GM12878 (cell line): ENCODE measurements around the gene PODXL2. TPM values are rescaled to one million over a fixed set of nuclear protein-coding genes. Genes with fewer than 3 reads are reported as not detected.
"Not testable (repeated sequence)": the region's sequence is repeated elsewhere in the genome, so short reads cannot be mapped to it uniquely, and the experiment has no call there.

Experiments used
- ATAC-seq: fragments of 200-7000 bp; cut with Tn5 transposase; 3 replicates; pipeline ENCODE4 v1.9.1; 2020; ENCODE audit warnings: mild to moderate bottlenecking, moderate library complexity
- BruUV-seq: library from RNA; stranded (reverse); fragments of 400-500 nt; replicated peaks from 2 replicates; lab custom pipeline; 2021; lab: Mats Ljungman, UMichigan
- CTCF ChIA-PET: fragments of 300-600 bp; sonication (Branson Sonifier 250); formaldehyde crosslinking; extraction: SDS; loops from one replicate; lab custom pipeline; 2021; ENCODE audit warnings: inconsistent platforms; lab: Yijun Ruan, JAX
- POLR2A ChIA-PET: fragments of 350-600 bp; formaldehyde crosslinking; extraction: SDS; loops from one replicate; lab custom pipeline; 2021; ENCODE audit warnings: inconsistent platforms; lab: Charles Lee
- RAD21 ChIA-PET: fragments of 300-600 bp; sonication (Branson Sonifier 250); formaldehyde crosslinking; loops from one replicate; lab custom pipeline; 2023; ENCODE audit warnings: antibody characterized with exemption; ENCODE audit not compliant: unreplicated experiment; lab: Charles Lee
- SMC1A ChIA-PET: fragments of 300-600 bp; sonication (Branson Sonifier 250); formaldehyde crosslinking; loops from one replicate; lab custom pipeline; 2023; ENCODE audit not compliant: unreplicated experiment, uncharacterized antibody; lab: Charles Lee
- DNase-seq: peaks from one replicate; pipeline ENCODE4 v3.0.0-alpha.2; 2011; ENCODE audit warnings: low read depth, low spot score
- FAIRE-seq: peaks from 3 replicates; lab custom pipeline; 2011; peaks lifted over from hg19 to GRCh38; lab: Jason Lieb, UNC
- H2AFZ ChIP-seq: 2 replicates; pipeline ENCODE4 v1.6.0; 2011; ENCODE audit warnings: low read depth, low read length, control low read depth; ENCODE audit not compliant: control insufficient read depth
- H3K27ac ChIP-seq: 2 replicates; pipeline ENCODE4 v1.5.1; 2011; ENCODE audit warnings: control low read depth; ENCODE audit not compliant: control insufficient read depth, insufficient read depth
- H3K27me3 ChIP-seq, 2 experiments: replicated peaks in 1 of 2; 2 replicates each; pipeline versions ENCODE4 v1.6.0 to v1.6.1; 2011; ENCODE audit warnings: low read length in 1 of 2; ENCODE audit not compliant: control insufficient read depth in 2 of 2, insufficient read depth in 2 of 2
- H3K36me3 ChIP-seq, 2 experiments: 2 replicates each; pipeline ENCODE4 v1.5.1; 2011; ENCODE audit warnings: low read length in 1 of 2; ENCODE audit not compliant: control insufficient read depth in 2 of 2, insufficient read depth in 2 of 2
- H3K4me1 ChIP-seq: 2 replicates; pipeline ENCODE4 v1.6.1; 2011; ENCODE audit warnings: mild to moderate bottlenecking, low read length, moderate library complexity, mixed read lengths; ENCODE audit not compliant: control insufficient read depth, insufficient read depth
- H3K4me2 ChIP-seq: 2 replicates; pipeline ENCODE4 v1.6.0; 2011; ENCODE audit warnings: control low read depth; ENCODE audit not compliant: control insufficient read depth, insufficient read depth
- H3K4me3 ChIP-seq: fragments of 200-600 bp; sonication (generic); 2 replicates; pipeline ENCODE4 v1.5.1; 2016
- H3K79me2 ChIP-seq: 2 replicates; pipeline ENCODE4 v1.6.0; 2011; ENCODE audit warnings: low read length; ENCODE audit not compliant: control insufficient read depth, insufficient read depth
- H3K9ac ChIP-seq: 2 replicates; pipeline ENCODE4 v1.8.0; 2011; ENCODE audit warnings: low read length, control low read depth, mixed read lengths; ENCODE audit not compliant: control insufficient read depth, insufficient read depth
- H3K9me3 ChIP-seq: replicated peaks from 3 replicates; pipeline ENCODE4 v1.5.1; 2011; ENCODE audit warnings: mild to moderate bottlenecking, low read length; ENCODE audit not compliant: control insufficient read depth, insufficient read depth
- H4K20me1 ChIP-seq: 2 replicates; pipeline ENCODE4 v1.6.0; 2011; ENCODE audit not compliant: control insufficient read depth, insufficient read depth
- BCL11A ChIP-seq: IDR thresholded peaks from 2 replicates; pipeline ENCODE4 v1.6.1; 2011; ENCODE audit warnings: low read depth, low read length
- EGR1 ChIP-seq, 2 experiments: IDR thresholded peaks; 1 replicate in 1 of 2; 2 replicates in 1 of 2; pipeline ENCODE4 v1.6.1; 2011 to 2012; ENCODE audit warnings: low read depth in 2 of 2, low read length in 2 of 2, borderline replicate concordance in 1 of 2, mild to moderate bottlenecking in 1 of 2, moderate library complexity in 1 of 2
- ESRRA ChIP-seq: IDR thresholded peaks from 2 replicates; pipeline ENCODE4 v1.6.1; 2012; ENCODE audit warnings: mild to moderate bottlenecking, low read length, improper control_type of control experiment
- GABPA ChIP-seq: IDR thresholded peaks from 2 replicates; pipeline ENCODE4 v1.6.1; 2014; ENCODE audit warnings: antibody characterized with exemption, low read depth, mild to moderate bottlenecking, inconsistent platforms
- NR2F1 ChIP-seq: fragments of 450-650 bp; conservative IDR thresholded peaks from 2 replicates; pipeline ENCODE4 v1.6.1; 2017; ENCODE audit warnings: mild to moderate bottlenecking
- RBBP5 ChIP-seq: fragments of 200-600 bp; sonication (generic); conservative IDR thresholded peaks from 2 replicates; pipeline ENCODE4 v1.6.1; 2016
- USF2 ChIP-seq: IDR thresholded peaks from 2 replicates; pipeline ENCODE4 v1.6.1; 2011; ENCODE audit warnings: low read depth, low read length, improper control_type of control experiment, borderline replicate concordance
- ZZZ3 ChIP-seq: IDR thresholded peaks from 2 replicates; pipeline ENCODE4 v1.6.1; 2011; ENCODE audit warnings: low read depth; ENCODE audit not compliant: control insufficient read depth, insufficient read length
- WGBS: methylation state at CpG from one replicate; pipeline ENCODE4 v1.1.6; 2016; ENCODE audit warnings: low lambda C conversion rate; ENCODE audit not compliant: insufficient replicate concordance, insufficient coverage; ENCODE audit errors: missing lambda C conversion rate; 5-methylcytosine and 5-hydroxymethylcytosine counted together
- in situ Hi-C: fragments of 300-500 bp; cut with MboI; formaldehyde crosslinking; loops from 9 replicates; pipeline ENCODE4 v1.14.3; 2018; ENCODE audit warnings: mixed read lengths
- intact Hi-C: fragments of 100-400 bp; cut with micrococcal nuclease; formaldehyde crosslinking; loops from one replicate; pipeline ENCODE4 v1.14.2; 2022; ENCODE audit not compliant: unreplicated experiment
- polyA plus RNA-seq, 11 experiments: library from polyadenylated mRNA; depleted of rRNA in 4 of 11; unstranded in 6 of 11; stranded (reverse) in 5 of 11; fragments of >200 nt; fragmentation: Nextera tagmentation in 4 of 11; fragmentation: Illumina TruSeq in 1 of 11; extraction: Ambion mirVana in 4 of 11; extraction: Trizol in 1 of 11; gene quantifications; 1 replicate in 1 of 11; 2 replicates in 10 of 11; pipeline versions ENCODE4 v1.2.1 to v1.2.3, GENCODE V29; 2011 to 2016; ENCODE audit warnings: inconsistent platforms in 2 of 11, missing spikeins in 2 of 11, low read depth in 1 of 11
- total RNA-seq, 4 experiments: library from RNA; depleted of rRNA in 3 of 4; stranded (reverse); fragments of >200 nt in 3 of 4; fragmentation: Illumina TruSeq in 1 of 4; extraction: Trizol in 1 of 4; gene quantifications; 2 replicates each; pipeline versions ENCODE4 v1.2.1 to v1.2.3, GENCODE V29; 2013 to 2021
- TF ChIP-seq, protein P1 (sequence below): fragments of 150-350 bp; IDR thresholded peaks from 2 replicates; pipeline ENCODE4 v1.6.1; 2016; ENCODE audit warnings: low read depth, low read length
- TF ChIP-seq, protein P2 (sequence below): fragments of 450-650 bp; IDR thresholded peaks from 2 replicates; pipeline ENCODE4 v1.6.1; 2016; ENCODE audit warnings: mild to moderate bottlenecking, moderate library complexity, borderline replicate concordance

Gene PODXL2
- total and polyA plus RNA-seq, 10 of the 15 experiments (the other 5 are each of a cell fraction or from before 2014, with no cell fraction given), result 0.03 to 24.4 (median 13.6) TPM; not detected in 2

DNA sequence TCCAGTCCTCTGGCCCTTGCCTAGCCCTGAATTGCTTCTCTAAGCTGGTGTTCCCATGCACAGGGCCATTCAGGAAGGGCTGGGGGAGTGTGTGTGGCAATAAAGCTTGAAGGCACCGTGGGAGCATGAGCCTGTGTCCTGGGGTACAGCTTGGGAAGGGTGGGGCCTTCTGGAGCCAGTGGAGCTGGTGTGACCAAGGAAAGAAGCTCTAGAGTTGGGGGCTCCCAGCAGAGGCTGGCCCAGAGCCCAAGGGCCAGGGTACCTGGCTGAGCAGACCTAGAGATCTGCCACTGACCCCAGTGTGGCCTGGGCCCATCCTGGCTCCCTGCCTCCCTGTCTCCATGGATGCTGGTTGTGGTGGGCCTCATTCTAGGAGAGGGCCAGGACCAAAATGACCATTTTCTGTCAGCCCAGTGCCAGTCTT lies 51.8 kb downstream of the PODXL2 start (continued):
- TF ChIP-seq, protein P1, sequence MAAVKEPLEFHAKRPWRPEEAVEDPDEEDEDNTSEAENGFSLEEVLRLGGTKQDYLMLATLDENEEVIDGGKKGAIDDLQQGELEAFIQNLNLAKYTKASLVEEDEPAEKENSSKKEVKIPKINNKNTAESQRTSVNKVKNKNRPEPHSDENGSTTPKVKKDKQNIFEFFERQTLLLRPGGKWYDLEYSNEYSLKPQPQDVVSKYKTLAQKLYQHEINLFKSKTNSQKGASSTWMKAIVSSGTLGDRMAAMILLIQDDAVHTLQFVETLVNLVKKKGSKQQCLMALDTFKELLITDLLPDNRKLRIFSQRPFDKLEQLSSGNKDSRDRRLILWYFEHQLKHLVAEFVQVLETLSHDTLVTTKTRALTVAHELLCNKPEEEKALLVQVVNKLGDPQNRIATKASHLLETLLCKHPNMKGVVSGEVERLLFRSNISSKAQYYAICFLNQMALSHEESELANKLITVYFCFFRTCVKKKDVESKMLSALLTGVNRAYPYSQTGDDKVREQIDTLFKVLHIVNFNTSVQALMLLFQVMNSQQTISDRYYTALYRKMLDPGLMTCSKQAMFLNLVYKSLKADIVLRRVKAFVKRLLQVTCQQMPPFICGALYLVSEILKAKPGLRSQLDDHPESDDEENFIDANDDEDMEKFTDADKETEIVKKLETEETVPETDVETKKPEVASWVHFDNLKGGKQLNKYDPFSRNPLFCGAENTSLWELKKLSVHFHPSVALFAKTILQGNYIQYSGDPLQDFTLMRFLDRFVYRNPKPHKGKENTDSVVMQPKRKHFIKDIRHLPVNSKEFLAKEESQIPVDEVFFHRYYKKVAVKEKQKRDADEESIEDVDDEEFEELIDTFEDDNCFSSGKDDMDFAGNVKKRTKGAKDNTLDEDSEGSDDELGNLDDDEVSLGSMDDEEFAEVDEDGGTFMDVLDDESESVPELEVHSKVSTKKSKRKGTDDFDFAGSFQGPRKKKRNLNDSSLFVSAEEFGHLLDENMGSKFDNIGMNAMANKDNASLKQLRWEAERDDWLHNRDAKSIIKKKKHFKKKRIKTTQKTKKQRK, result no peak
- no peak for TF ChIP-seq EGR1 (IDR thresholded peaks at IDR 0.05; ENCODE audit: borderline replicate concordance in 1 of 2, low read depth in 2 of 2, low read length in 2 of 2)
- no peak for TF ChIP-seq ZZZ3
- TF ChIP-seq BCL11A, result no peak
- no peak for TF ChIP-seq NR2F1
- no peak for TF ChIP-seq ESRRA
- TF ChIP-seq, protein P2, sequence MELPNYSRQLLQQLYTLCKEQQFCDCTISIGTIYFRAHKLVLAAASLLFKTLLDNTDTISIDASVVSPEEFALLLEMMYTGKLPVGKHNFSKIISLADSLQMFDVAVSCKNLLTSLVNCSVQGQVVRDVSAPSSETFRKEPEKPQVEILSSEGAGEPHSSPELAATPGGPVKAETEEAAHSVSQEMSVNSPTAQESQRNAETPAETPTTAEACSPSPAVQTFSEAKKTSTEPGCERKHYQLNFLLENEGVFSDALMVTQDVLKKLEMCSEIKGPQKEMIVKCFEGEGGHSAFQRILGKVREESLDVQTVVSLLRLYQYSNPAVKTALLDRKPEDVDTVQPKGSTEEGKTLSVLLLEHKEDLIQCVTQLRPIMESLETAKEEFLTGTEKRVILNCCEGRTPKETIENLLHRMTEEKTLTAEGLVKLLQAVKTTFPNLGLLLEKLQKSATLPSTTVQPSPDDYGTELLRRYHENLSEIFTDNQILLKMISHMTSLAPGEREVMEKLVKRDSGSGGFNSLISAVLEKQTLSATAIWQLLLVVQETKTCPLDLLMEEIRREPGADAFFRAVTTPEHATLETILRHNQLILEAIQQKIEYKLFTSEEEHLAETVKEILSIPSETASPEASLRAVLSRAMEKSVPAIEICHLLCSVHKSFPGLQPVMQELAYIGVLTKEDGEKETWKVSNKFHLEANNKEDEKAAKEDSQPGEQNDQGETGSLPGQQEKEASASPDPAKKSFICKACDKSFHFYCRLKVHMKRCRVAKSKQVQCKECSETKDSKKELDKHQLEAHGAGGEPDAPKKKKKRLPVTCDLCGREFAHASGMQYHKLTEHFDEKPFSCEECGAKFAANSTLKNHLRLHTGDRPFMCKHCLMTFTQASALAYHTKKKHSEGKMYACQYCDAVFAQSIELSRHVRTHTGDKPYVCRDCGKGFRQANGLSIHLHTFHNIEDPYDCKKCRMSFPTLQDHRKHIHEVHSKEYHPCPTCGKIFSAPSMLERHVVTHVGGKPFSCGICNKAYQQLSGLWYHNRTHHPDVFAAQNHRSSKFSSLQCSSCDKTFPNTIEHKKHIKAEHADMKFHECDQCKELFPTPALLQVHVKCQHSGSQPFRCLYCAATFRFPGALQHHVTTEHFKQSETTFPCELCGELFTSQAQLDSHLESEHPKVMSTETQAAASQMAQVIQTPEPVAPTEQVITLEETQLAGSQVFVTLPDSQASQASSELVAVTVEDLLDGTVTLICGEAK, result no peak
- TF ChIP-seq GABPA, result no peak
- TF ChIP-seq RBBP5, result no peak
- no peak for TF ChIP-seq USF2
- TF ChIP-seq, all 136 proteins: peak for 0

DNA sequence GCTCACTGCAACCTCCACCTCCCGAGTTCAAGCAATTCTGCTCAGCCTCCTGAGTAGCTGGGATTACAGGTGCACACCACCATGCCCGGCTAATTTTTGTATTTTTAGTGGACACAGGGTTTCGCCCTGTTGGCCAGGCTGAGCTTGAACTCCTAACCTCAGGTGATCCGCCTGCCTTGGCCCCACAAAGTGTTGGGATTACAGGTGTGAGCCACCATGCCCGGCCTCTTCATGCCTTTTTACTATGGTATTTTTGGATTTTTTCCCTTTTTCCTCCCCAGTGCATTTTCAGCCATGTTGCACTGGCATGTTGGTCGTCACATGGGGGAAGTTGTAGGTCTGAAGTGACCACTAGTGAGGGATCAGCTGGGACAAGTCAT lies 53.2 kb downstream of the PODXL2 start:
- ChIA-PET SMC1A (interaction anchor here (1.6 to 2.3 kb wide), 2 partner anchors 15 to 279 kb away, joined by 3 to 10 read pairs; no protein-coding TSS in a partner anchor), POLR2A (interaction anchor here (0.6 kb wide), 2 partner anchors 16 to 228 kb away, joined by 3 to 4 read pairs; no protein-coding TSS in a partner anchor), CTCF (interaction anchor here (0.8 to 1.3 kb wide), 3 partner anchors 15 to 287 kb away, joined by 3 read pairs; no protein-coding TSS in a partner anchor)
- H3K27me3 ChIP-seq, BruUV-seq, H4K20me1 ChIP-seq, H3K4me3 ChIP-seq, H3K9me3 ChIP-seq, ATAC-seq, intact Hi-C loops, DNase-seq, FAIRE-seq, H3K79me2 ChIP-seq, H3K9ac ChIP-seq, RAD21 ChIA-PET, in situ Hi-C loops, H2AFZ ChIP-seq, H3K36me3 ChIP-seq, H3K27ac ChIP-seq: not testable (repeated sequence)
- H3K4me1 ChIP-seq, result peaks cover 34% of the 10 kb centered on the region
- H3K4me2 ChIP-seq, result peak overlapping the region; percentile 28
- WGBS, result 29% methylated on average over 6 of the region's 6 CpGs
